Activated CD4-positive, alpha-beta T cell treated with anti-CD3 and anti-CD28 coated beads, Interleukin-2, amount 10 ng/mL, durations not matched to agents 24 days and 14 days (primary cell): ENCODE measurements around the gene NFKB2. TPM values are rescaled to one million over a fixed set of nuclear protein-coding genes. Genes with fewer than 3 reads are reported as not detected.

Experiments used
- DNase-seq: peaks from one replicate; pipeline ENCODE4 v3.0.0; 2022
- H3K27ac Mint-ChIP-seq: one replicate; pipeline ENCODE4 v1.8.0; 2022; ENCODE audit warnings: mild to moderate bottlenecking, mixed read lengths
- H3K27me3 Mint-ChIP-seq: one replicate; pipeline ENCODE4 v1.8.0; 2022; ENCODE audit warnings: mixed read lengths
- H3K36me3 Mint-ChIP-seq: one replicate; pipeline ENCODE4 v1.8.0; 2022; ENCODE audit warnings: low read depth, mild to moderate bottlenecking, mixed read lengths
- H3K4me1 Mint-ChIP-seq: one replicate; pipeline ENCODE4 v1.8.0; 2021; ENCODE audit warnings: mixed read lengths
- H3K4me3 Mint-ChIP-seq: one replicate; pipeline ENCODE4 v1.8.0; 2022; ENCODE audit warnings: mild to moderate bottlenecking, moderate library complexity, mixed read lengths
- H3K9me3 Mint-ChIP-seq: one replicate; pipeline ENCODE4 v1.8.0; 2021; ENCODE audit warnings: mixed read lengths
- intact Hi-C: fragments of 100-400 bp; cut with micrococcal nuclease; formaldehyde crosslinking; loops from one replicate; pipeline ENCODE4 v1.15.1; 2023
- total RNA-seq: library from RNA; stranded (reverse); gene quantifications from 2 replicates; pipeline ENCODE4 v1.2.3, GENCODE V29; 2022

Gene NFKB2
- total RNA-seq, 1 donor from 2014 or later: 311 TPM

DNA sequence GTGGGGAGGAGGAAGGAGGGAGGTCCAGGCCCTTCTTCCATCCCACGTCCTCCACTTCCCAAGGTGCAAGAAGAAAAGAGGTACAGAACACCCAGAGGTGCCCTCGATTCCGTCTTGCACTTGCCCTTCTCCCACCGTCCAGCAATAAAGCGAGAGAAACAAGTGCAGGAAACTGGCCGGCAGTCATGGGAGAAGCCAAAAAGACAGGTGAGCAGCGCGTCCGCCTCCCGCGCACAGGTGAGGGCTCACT is 54.5 kb downstream of the NFKB2 start:
- Mint-ChIP-seq H3K4me3 (peak overlapping the region; percentile 98), H3K4me1 (peaks cover 29% of the 10 kb centered on the region), H3K27ac (peak overlapping the region; percentile 97), H3K9me3 (no peaks in the 10 kb centered on the region), H3K27me3 (no peaks in the 10 kb centered on the region), H3K36me3 (peaks cover 22% of the 10 kb centered on the region)
- intact Hi-C loops: loop anchor here (1.0 to 5.0 kb wide), 4 partner anchors 18 to 298 kb away; partner anchors contain the start of genes ACTR1A, CUEDC2 and NOLC1
- no peak for DNase-seq

DNA sequence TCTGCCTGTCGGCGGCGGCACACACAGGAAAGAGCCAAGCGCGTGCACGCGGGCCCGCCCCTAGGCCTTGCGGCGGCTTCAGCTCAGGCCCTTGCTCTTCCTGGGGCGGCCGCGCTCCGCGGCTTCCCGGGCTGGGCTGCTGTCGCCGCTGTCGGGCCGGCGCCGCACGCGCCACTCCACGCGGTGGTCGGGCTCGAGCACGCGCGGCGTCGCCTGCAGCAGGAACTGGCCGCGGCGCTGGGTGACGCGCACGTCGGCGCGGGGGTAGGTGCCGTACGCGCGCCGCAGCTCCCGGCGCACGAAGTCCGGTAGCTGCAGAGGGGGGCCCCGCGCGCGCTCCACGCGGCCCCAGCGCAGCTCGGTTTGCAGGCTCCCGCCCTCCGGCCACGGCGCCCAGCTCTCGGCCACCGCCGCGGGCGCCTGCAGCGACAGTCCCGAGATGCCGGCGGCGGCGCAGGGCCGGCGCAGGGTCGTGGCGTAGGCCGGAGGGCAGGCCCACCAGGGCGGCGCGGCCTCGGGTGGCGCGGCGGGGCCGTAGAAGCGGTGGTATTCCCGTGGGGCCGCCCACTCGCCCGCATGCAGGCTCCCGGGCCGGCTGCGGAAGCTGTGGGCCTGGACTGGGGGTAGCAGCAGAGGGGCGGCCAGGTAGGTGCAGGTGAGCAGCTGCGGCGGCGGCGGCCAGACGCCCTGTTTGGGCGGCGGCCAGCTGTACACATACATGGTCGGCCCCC is 55.0 kb downstream of the NFKB2 start:
- H3K36me3 Mint-ChIP-seq: peaks cover 25% of the 10 kb centered on the region
- DNase-seq: peak; percentile 97
- H3K4me3 Mint-ChIP-seq: peak overlapping the region; percentile 98
- H3K27me3 Mint-ChIP-seq: no peaks in the 10 kb centered on the region
- H3K9me3 Mint-ChIP-seq: no peaks in the 10 kb centered on the region
- H3K27ac Mint-ChIP-seq: peak overlapping the region; percentile 97
- intact Hi-C loops: loop anchor here (1.0 to 5.0 kb wide), 4 partner anchors 18 to 298 kb away; partner anchors contain the start of genes ACTR1A, CUEDC2 and NOLC1
- H3K4me1 Mint-ChIP-seq: peaks cover 29% of the 10 kb centered on the region

DNA sequence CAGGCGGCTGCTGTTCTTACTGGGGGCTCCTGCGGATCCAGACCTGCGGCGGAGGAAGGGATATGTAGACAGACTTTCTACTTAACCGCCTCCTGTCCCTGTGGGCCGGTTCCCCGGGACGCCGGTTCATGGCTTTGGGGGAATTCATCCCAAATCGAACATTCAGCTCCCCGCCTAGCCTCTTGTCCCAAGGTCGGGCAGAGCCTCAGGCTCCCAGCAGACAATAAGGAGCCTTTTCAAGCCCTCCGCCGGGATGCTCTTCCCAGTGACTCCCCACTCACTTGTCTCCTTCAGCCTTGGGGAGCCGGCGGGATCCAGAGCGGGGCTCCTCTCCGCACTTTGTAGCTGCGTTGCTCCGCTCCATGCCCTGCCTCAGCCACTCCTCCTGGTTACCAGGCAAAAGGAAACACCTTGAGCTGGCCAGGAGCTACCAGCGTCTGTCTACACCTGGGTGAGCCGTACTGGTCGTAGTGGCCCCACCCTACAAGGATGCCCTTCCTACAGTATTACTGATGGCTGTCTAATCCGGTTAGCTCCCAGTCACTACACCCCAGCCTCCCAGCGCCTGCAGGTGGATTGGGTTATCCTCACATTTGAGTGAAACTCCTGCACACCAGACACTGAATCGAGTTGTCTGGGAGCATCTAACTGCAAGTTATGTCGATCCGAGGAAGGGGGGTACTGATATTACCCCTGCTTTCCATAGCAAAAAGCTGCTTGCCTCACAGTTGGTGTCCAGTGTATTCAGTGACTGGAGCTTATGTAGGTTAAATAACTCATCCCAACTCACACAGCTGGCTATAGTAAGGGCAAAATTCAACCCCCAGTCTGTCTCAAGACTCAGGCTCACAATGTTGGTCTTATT is 55.8 kb downstream of the NFKB2 start, which contains the start of gene C10orf95:
Gene C10orf95, minus strand, starts transcription at position 439 of the 865 bp plus-strand sequence. CDS start 450 bp downstream, outside the sequence.
- intact Hi-C loops: loop anchor here (5.0 kb wide), 2 partner anchors 196 to 299 kb away; partner anchors contain the start of gene NOLC1
- H3K4me1 Mint-ChIP-seq: peaks cover 24% of the 10 kb centered on the region
- peak within 1 kb of the TSS; percentile 98 for H3K4me3 Mint-ChIP-seq
- H3K27me3 Mint-ChIP-seq: no peaks in the 10 kb centered on the region
- H3K27ac Mint-ChIP-seq: peak within 1 kb of the TSS; percentile 85
- peak; percentile 67 for DNase-seq
- H3K9me3 Mint-ChIP-seq: no peaks in the 10 kb centered on the region
- H3K36me3 Mint-ChIP-seq: peaks cover 28% of the 10 kb centered on the region

Other genes with a start within 250 kb of the NFKB2 start
- gene NOLC1, start 243.3 kb upstream of the NFKB2 start, total RNA-seq: 268 and 281 TPM in 2 replicates
- 0.14 TPM in 1 of 2 replicates, not detected in the other for gene ELOVL3, start 169.4 kb upstream of the NFKB2 start, total RNA-seq
- 0.54 and 0.86 TPM in 2 replicates for gene PITX3, start 154.2 kb upstream of the NFKB2 start, total RNA-seq
- 45.2 and 47.7 TPM in 2 replicates for gene GBF1, start 150.2 kb upstream of the NFKB2 start, total RNA-seq
- 10.4 and 12.1 TPM in 2 replicates for gene PSD, start 23.1 kb downstream of the NFKB2 start, total RNA-seq
- gene FBXL15, start 25.1 kb downstream of the NFKB2 start, total RNA-seq: 14.0 and 16.4 TPM in 2 replicates
- 64.2 and 67.6 TPM in 2 replicates for gene CUEDC2, start 36.9 kb downstream of the NFKB2 start, total RNA-seq
- 0.33 and 0.52 TPM in 2 replicates for gene C10orf95, start 55.8 kb downstream of the NFKB2 start, total RNA-seq
- gene ACTR1A, start 107.0 kb downstream of the NFKB2 start, total RNA-seq: 60.9 and 64.8 TPM in 2 replicates
- gene SUFU, start 108.3 kb downstream of the NFKB2 start, total RNA-seq: 8.4 and 9.9 TPM in 2 replicates
- 85.5 and 85.7 TPM in 2 replicates for gene TRIM8, start 248.8 kb downstream of the NFKB2 start, total RNA-seq